CD4-positive, CD25-positive, alpha-beta regulatory T cell (primary cell): ENCODE data around the gene C4orf36. TPM values are rescaled to one million over a fixed set of nuclear protein-coding genes. Genes with fewer than 3 reads are reported as not detected.
A peak's percentile ranks its signal among the peaks of the same experiment; 100 is the strongest.

Experiments used
- ATAC-seq, 2 donors: fragments of 150-1000 bp; cut with Tn5 transposase; one replicate each; pipeline ENCODE4 v1.10.0; 2021; ENCODE audit warnings: low read depth in 2 of 2, moderate number of reproducible peaks in 2 of 2, moderate library complexity in 1 of 2
- DNase-seq, 3 donors: peaks; one replicate each; pipeline versions ENCODE4 v3.0.0 to v3.0.0-alpha.2; 2012 to 2022; ENCODE audit warnings: mixed read lengths in 1 of 3
- H3K27ac ChIP-seq: one replicate; pipeline ENCODE4 v1.7.0; 2013; ENCODE audit warnings: mild to moderate bottlenecking, low read length; ENCODE audit not compliant: insufficient read depth, poor library complexity, severe bottlenecking
- H3K27me3 ChIP-seq: one replicate; pipeline ENCODE4 v1.7.0; 2013; ENCODE audit warnings: low read length; ENCODE audit not compliant: control insufficient read depth, insufficient read depth
- H3K36me3 ChIP-seq: one replicate; pipeline ENCODE4 v1.7.0; 2013; ENCODE audit warnings: mild to moderate bottlenecking, low read length, moderate library complexity; ENCODE audit not compliant: control insufficient read depth, insufficient read depth
- H3K4me1 ChIP-seq: 2 replicates; pipeline ENCODE4 v1.7.0; 2013; ENCODE audit warnings: mild to moderate bottlenecking, low read length; ENCODE audit not compliant: insufficient read depth, control insufficient read depth, poor library complexity, severe bottlenecking
- H3K4me3 ChIP-seq: one replicate; pipeline ENCODE4 v1.7.0; 2013; ENCODE audit warnings: low read depth, mild to moderate bottlenecking, low read length, moderate library complexity
- H3K9me3 ChIP-seq, 2 experiments: 1 replicate in 1 of 2; 2 replicates in 1 of 2; pipeline ENCODE4 v1.7.0; 2013; ENCODE audit warnings: low read length in 2 of 2, mild to moderate bottlenecking in 1 of 2, moderate library complexity in 1 of 2; ENCODE audit not compliant: control insufficient read depth in 2 of 2
- H3K27ac Mint-ChIP-seq, 3 donors: one replicate each; pipeline ENCODE4 v1.8.0; 2020 to 2022; ENCODE audit warnings: mild to moderate bottlenecking in 3 of 3, mixed read lengths in 3 of 3, moderate library complexity in 2 of 3
- H3K27me3 Mint-ChIP-seq: one replicate; pipeline ENCODE4 v1.8.0; 2022; ENCODE audit warnings: mild to moderate bottlenecking, mixed read lengths
- H3K36me3 Mint-ChIP-seq: one replicate; pipeline ENCODE4 v1.8.0; 2020; ENCODE audit warnings: mixed read lengths
- H3K4me1 Mint-ChIP-seq, 4 donors: one replicate each; pipeline ENCODE4 v1.8.0; 2020 to 2022; ENCODE audit warnings: mixed read lengths in 4 of 4, mild to moderate bottlenecking in 1 of 4
- H3K4me3 Mint-ChIP-seq, 4 donors: one replicate each; pipeline ENCODE4 v1.8.0; 2020 to 2022; ENCODE audit warnings: mild to moderate bottlenecking in 4 of 4, mixed read lengths in 4 of 4, moderate library complexity in 3 of 4
- H3K9me3 Mint-ChIP-seq, 7 donors: one replicate each; pipeline ENCODE4 v1.8.0; 2020 to 2022; ENCODE audit warnings: mixed read lengths in 7 of 7, mild to moderate bottlenecking in 3 of 7, moderate library complexity in 2 of 7
- polyA plus RNA-seq, 4 donors: library from polyadenylated mRNA; unstranded; fragments of 300-500 nt; fragmentation: Illumina TruSeq; gene quantifications; one replicate each; pipeline ENCODE4 v1.2.3, GENCODE V29; 2021
- total RNA-seq: library from RNA; stranded (reverse); gene quantifications from one replicate; pipeline ENCODE4 v1.2.3, GENCODE V29; 2022

C4orf36 gene
- total and polyA plus RNA-seq, 5 donors from 2014 or later, result not detected

GRCh38 chr4:86870442-86871069, 21.7 kb downstream of the C4orf36 start:
- no peak for ATAC-seq
- Mint-ChIP-seq H3K4me3 (no peak overlapping the region), H3K9me3 (peaks cover 0 to 5% (median 0%) of the 10 kb centered on the region in 7 donors), H3K4me1 (no peaks in the 10 kb centered on the region), H3K27ac (peak overlapping the region in 1 of 3 donors; percentile 88), H3K27me3 (peaks cover 4% of the 10 kb centered on the region), H3K36me3 (no peaks in the 10 kb centered on the region)
- no peaks in the 10 kb centered on the region for H3K36me3 ChIP-seq
- H3K9me3 ChIP-seq, result no peaks in the 10 kb centered on the region
- H3K4me1 ChIP-seq, result no peaks in the 10 kb centered on the region
- no peak overlapping the region for H3K4me3 ChIP-seq
- no peaks in the 10 kb centered on the region for H3K27me3 ChIP-seq
- DNase-seq, result no peak
- H3K27ac ChIP-seq, result no peak overlapping the region

DNA sequence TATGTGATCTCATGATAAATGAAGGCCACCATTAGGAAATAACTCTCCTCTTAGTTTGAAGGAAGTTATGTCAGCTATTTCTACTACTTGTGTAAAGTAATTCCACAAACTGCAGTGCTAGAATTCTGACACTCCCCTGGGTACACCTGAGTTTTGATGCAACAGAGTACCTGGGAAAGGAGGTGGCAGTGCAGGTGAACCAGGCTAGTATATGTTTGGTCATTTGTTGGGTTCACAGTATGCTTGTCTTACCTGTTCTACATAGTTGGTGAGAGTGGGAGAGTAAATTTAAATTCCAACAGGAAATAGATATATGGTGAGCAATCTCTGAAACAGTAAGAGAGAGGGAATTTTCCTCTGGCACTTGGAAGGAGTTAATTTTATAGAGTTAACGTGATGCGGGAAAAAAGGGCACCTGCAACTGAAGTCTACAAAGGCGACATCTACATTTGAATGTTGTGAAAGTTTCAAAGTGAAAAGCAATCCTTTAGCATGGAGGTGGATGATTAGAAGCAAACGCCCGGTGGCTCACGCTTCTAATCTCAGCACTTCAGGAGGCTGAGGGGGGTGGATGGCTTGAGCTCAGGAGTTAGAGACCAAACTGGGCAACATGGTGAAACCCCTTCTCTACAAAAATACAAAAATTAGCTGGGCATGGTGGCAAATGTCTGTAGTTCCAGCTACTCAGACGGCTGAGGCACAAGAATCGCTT, 34.7 kb downstream of the C4orf36 start:
- Mint-ChIP-seq H3K4me3 (no peak overlapping the region), H3K36me3 (no peaks in the 10 kb centered on the region), H3K27ac (peak overlapping the region in 1 of 3 donors; percentile 29), H3K27me3 (no peaks in the 10 kb centered on the region), H3K4me1 (no peaks in the 10 kb centered on the region), H3K9me3 (peaks cover 0 to 1% (median 0%) of the 10 kb centered on the region in 7 donors)
- no peaks in the 10 kb centered on the region for H3K36me3 ChIP-seq
- ATAC-seq (no peak), DNase-seq (no peak)
- H3K4me3 ChIP-seq, result no peak overlapping the region
- no peaks in the 10 kb centered on the region for H3K9me3 ChIP-seq
- no peaks in the 10 kb centered on the region for H3K4me1 ChIP-seq
- H3K27me3 ChIP-seq, result no peaks in the 10 kb centered on the region
- no peak overlapping the region for H3K27ac ChIP-seq

- ATAC-seq, result no peak
- Mint-ChIP-seq H3K36me3 (no peaks in the 10 kb centered on the region), H3K4me1 (no peaks in the 10 kb centered on the region), H3K4me3 (no peak overlapping the region), H3K27ac (no peak overlapping the region), H3K9me3 (peaks cover 0 to 1% (median 0%) of the 10 kb centered on the region in 7 donors), H3K27me3 (no peaks in the 10 kb centered on the region)
- Histone ChIP-seq H3K9me3 (no peaks in the 10 kb centered on the region), H3K36me3 (no peaks in the 10 kb centered on the region), H3K4me3 (no peak overlapping the region), H3K27me3 (no peaks in the 10 kb centered on the region), H3K27ac (no peak overlapping the region), H3K4me1 (no peaks in the 10 kb centered on the region)
- no peak for DNase-seq
These were observed 35.3 kb downstream of the C4orf36 start for GRCh38 chr4:86856896-86857295.

- H3K4me3 Mint-ChIP-seq, result no peak overlapping the region
- no peaks in the 10 kb centered on the region for H3K27me3 Mint-ChIP-seq
- no peaks in the 10 kb centered on the region for H3K4me1 ChIP-seq
- H3K9me3 ChIP-seq, result no peaks in the 10 kb centered on the region
- ATAC-seq, result no peak
- no peak overlapping the region for H3K27ac ChIP-seq
- no peaks in the 10 kb centered on the region for H3K4me1 Mint-ChIP-seq
- H3K27me3 ChIP-seq, result no peaks in the 10 kb centered on the region
- no peak overlapping the region for H3K27ac Mint-ChIP-seq
- peaks cover 0 to 1% (median 0%) of the 10 kb centered on the region in 7 donors for H3K9me3 Mint-ChIP-seq
- H3K4me3 ChIP-seq, result no peak overlapping the region
- no peak for DNase-seq
- no peaks in the 10 kb centered on the region for H3K36me3 Mint-ChIP-seq
- no peaks in the 10 kb centered on the region for H3K36me3 ChIP-seq
These were observed 36.6 kb downstream of the C4orf36 start for GRCh38 chr4:86855572-86855971.

GRCh38 chr4:86853209-86853608, 39.0 kb downstream of the C4orf36 start:
- Mint-ChIP-seq H3K27ac (no peak overlapping the region), H3K27me3 (no peaks in the 10 kb centered on the region), H3K36me3 (no peaks in the 10 kb centered on the region), H3K9me3 (peaks cover 0 to 1% (median 0%) of the 10 kb centered on the region in 7 donors), H3K4me3 (no peak overlapping the region), H3K4me1 (no peaks in the 10 kb centered on the region)
- H3K9me3 ChIP-seq, result no peaks in the 10 kb centered on the region
- no peaks in the 10 kb centered on the region for H3K27me3 ChIP-seq
- no peaks in the 10 kb centered on the region for H3K36me3 ChIP-seq
- no peak overlapping the region for H3K4me3 ChIP-seq
- no peak for ATAC-seq
- no peak for DNase-seq
- no peak overlapping the region for H3K27ac ChIP-seq
- no peaks in the 10 kb centered on the region for H3K4me1 ChIP-seq

- H3K4me3 Mint-ChIP-seq, result no peak within 1 kb of the TSS
- no peak for ATAC-seq
- H3K27ac Mint-ChIP-seq, result no peak within 1 kb of the TSS
These were observed 43.2 kb downstream of the C4orf36 start, which contains the start of gene SLC10A6 for GRCh38 chr4:86848732-86849619. Gene SLC10A6, minus strand, starts transcription at chr4:86849384. Its CDS starts 269 bp downstream, at chr4:86849115.

DNA sequence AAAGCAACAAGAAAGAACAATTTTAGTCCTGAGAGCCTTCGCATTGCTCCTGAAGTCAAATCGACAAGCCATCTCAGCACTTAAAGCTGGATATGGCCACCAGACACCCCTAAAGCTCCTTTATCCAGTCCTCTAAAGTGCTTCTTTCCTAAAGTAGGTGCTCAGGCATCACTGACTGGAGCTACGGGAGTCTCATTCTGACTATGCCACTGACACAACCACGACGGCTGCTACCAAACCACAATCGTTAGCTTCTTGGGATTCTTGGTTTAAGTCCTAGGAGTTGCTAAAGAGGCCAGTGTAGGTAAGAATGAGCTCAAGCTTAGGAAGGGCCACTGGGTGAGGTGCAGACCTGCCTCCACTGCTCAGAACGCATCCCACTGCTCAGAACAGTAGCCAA, 44.1 kb downstream of the C4orf36 start:
- ATAC-seq (no peak), DNase-seq (no peak)
- no peak overlapping the region for H3K27ac ChIP-seq
- H3K36me3 ChIP-seq, result no peaks in the 10 kb centered on the region
- H3K4me1 ChIP-seq, result no peaks in the 10 kb centered on the region
- peaks cover 0 to 4% (median 0%) of the 10 kb centered on the region in 7 donors for H3K9me3 Mint-ChIP-seq
- no peaks in the 10 kb centered on the region for H3K4me1 Mint-ChIP-seq
- no peak overlapping the region for H3K4me3 Mint-ChIP-seq
- H3K27me3 Mint-ChIP-seq, result peaks cover 4% of the 10 kb centered on the region
- H3K4me3 ChIP-seq, result no peak overlapping the region
- H3K27me3 ChIP-seq, result no peaks in the 10 kb centered on the region
- H3K27ac Mint-ChIP-seq, result no peak overlapping the region
- no peaks in the 10 kb centered on the region for H3K9me3 ChIP-seq
- no peaks in the 10 kb centered on the region for H3K36me3 Mint-ChIP-seq

More at GRCh38 chr4:86848732-86849619, 43.2 kb downstream of the C4orf36 start, which contains the start of gene SLC10A6:
- no peak for DNase-seq
- Histone ChIP-seq H3K4me3 (no peak within 1 kb of the TSS), H3K9me3 (no peaks in the 10 kb centered on the region), H3K27me3 (no peaks in the 10 kb centered on the region), H3K27ac (no peak within 1 kb of the TSS), H3K4me1 (no peaks in the 10 kb centered on the region), H3K36me3 (no peaks in the 10 kb centered on the region)
- Mint-ChIP-seq H3K27me3 (peaks cover 4% of the 10 kb centered on the region), H3K4me1 (no peaks in the 10 kb centered on the region), H3K36me3 (no peaks in the 10 kb centered on the region), H3K9me3 (peaks cover 0 to 4% (median 0%) of the 10 kb centered on the region in 7 donors)
